Activated CD4-positive, alpha-beta T cell treated with anti-CD3 and anti-CD28 coated beads, Interleukin-2, amount 10 ng/mL, durations not matched to agents 7 days and 5 days (primary cell): Measurements from ENCODE around the gene CALD1. TPM values are rescaled to one million over a fixed set of nuclear protein-coding genes. Genes with fewer than 3 reads are reported as not detected.

Experiments
- CTCF ChIA-PET: fragments of 350-600 bp; sonication (Branson Sonifier 250); formaldehyde crosslinking; loops from one replicate; lab custom pipeline; 2021; ENCODE audit warnings: antibody characterized with exemption; lab: Charles Lee
- POLR2A ChIA-PET: fragments of 350-600 bp; sonication (Branson Sonifier 250); formaldehyde crosslinking; loops from one replicate; lab custom pipeline; 2021; ENCODE audit warnings: antibody characterized with exemption; lab: Charles Lee
- DNase-seq: peaks from one replicate; pipeline ENCODE4 v3.0.0-alpha.2; 2020
- H3K27ac Mint-ChIP-seq: one replicate; pipeline ENCODE4 v1.8.0; 2021; ENCODE audit warnings: mild to moderate bottlenecking, moderate library complexity, mixed read lengths
- H3K27me3 Mint-ChIP-seq: one replicate; pipeline ENCODE4 v1.8.0; 2021; ENCODE audit warnings: mixed read lengths
- H3K36me3 Mint-ChIP-seq: one replicate; pipeline ENCODE4 v1.8.0; 2021; ENCODE audit warnings: low read depth, mixed read lengths
- H3K4me1 Mint-ChIP-seq: one replicate; pipeline ENCODE4 v1.8.0; 2021; ENCODE audit warnings: mixed read lengths
- H3K4me3 Mint-ChIP-seq: one replicate; pipeline ENCODE4 v1.8.0; 2021; ENCODE audit warnings: mild to moderate bottlenecking, moderate library complexity, mixed read lengths
- H3K9me3 Mint-ChIP-seq: one replicate; pipeline ENCODE4 v1.8.0; 2021; ENCODE audit warnings: mixed read lengths
- total RNA-seq, 2 experiments: library from RNA; stranded (reverse); gene quantifications; one replicate each; pipeline ENCODE4 v1.2.3, GENCODE V29; 2021

CALD1 gene
- total RNA-seq, 2 experiments from 2014 or later: 0.10 to 0.17 TPM

GRCh38 chr7:134825666-134826065 is 46.2 kb downstream of the CALD1 start:
- DNase-seq: no peak
- no peak overlapping the region for H3K4me3 Mint-ChIP-seq
- no peaks in the 10 kb centered on the region for H3K9me3 Mint-ChIP-seq
- no peaks in the 10 kb centered on the region for H3K27me3 Mint-ChIP-seq
- no peaks in the 10 kb centered on the region for H3K4me1 Mint-ChIP-seq
- H3K27ac Mint-ChIP-seq: no peak overlapping the region
- POLR2A ChIA-PET: no interaction called here
- CTCF ChIA-PET: interaction anchor here (2.1 kb wide), 1 partner anchor 12 kb away, joined by 6 read pairs; no protein-coding TSS in a partner anchor
- H3K36me3 Mint-ChIP-seq: no peaks in the 10 kb centered on the region

- Mint-ChIP-seq H3K27ac (no peak overlapping the region), H3K4me1 (no peaks in the 10 kb centered on the region), H3K9me3 (no peaks in the 10 kb centered on the region), H3K4me3 (no peak overlapping the region), H3K36me3 (no peaks in the 10 kb centered on the region), H3K27me3 (no peaks in the 10 kb centered on the region)
- ChIA-PET CTCF (interaction anchor here (2.1 kb wide), 1 partner anchor 12 kb away, joined by 6 read pairs; no protein-coding TSS in a partner anchor), POLR2A (no interaction called here)
- DNase-seq: no peak
Measured at GRCh38 chr7:134826105-134826504, 46.7 kb downstream of the CALD1 start.

GRCh38 chr7:134827436-134827835 is 48.0 kb downstream of the CALD1 start:
- Mint-ChIP-seq H3K27me3 (no peaks in the 10 kb centered on the region), H3K4me1 (no peaks in the 10 kb centered on the region), H3K36me3 (no peaks in the 10 kb centered on the region), H3K9me3 (no peaks in the 10 kb centered on the region), H3K27ac (no peak overlapping the region), H3K4me3 (no peak overlapping the region)
- POLR2A ChIA-PET: no interaction called here
- CTCF ChIA-PET: interaction anchor here (1.4 to 2.1 kb wide), 2 partner anchors 11 to 20 kb away, joined by 4 to 6 read pairs; no protein-coding TSS in a partner anchor
- DNase-seq: no peak

DNA sequence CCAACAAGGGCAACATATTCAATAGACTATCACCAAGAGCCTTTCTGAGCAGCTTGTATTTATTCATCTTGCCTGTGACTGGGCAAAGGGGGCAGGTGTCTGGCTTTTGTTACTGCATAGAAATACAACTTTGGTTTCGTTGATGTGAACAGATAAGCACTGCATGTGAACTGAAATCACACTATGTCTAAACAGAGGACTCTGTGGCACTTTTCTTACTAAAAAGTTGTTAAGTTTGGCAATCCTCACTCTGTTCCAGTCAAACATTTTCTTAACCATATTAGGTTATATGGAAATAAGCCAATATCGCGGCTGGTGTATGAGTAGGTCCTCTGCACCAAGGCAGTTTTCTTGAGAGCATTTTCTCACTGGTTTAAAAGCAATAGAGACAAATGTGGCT is 48.5 kb downstream of the CALD1 start:
- ChIA-PET CTCF (interaction anchor here (0.8 to 2.1 kb wide), 3 partner anchors 10 to 39 kb away, joined by 4 to 6 read pairs (median 4); no protein-coding TSS in a partner anchor), POLR2A (no interaction called here)

GRCh38 chr7:134828361-134828760 is 48.9 kb downstream of the CALD1 start:
- DNase-seq: no peak
- ChIA-PET CTCF (interaction anchor here (0.8 kb wide), 1 partner anchor 39 kb away, joined by 4 read pairs; no protein-coding TSS in a partner anchor), POLR2A (no interaction called here)
- Mint-ChIP-seq H3K27ac (no peak overlapping the region), H3K4me1 (no peaks in the 10 kb centered on the region), H3K9me3 (no peaks in the 10 kb centered on the region), H3K4me3 (no peak overlapping the region), H3K36me3 (no peaks in the 10 kb centered on the region), H3K27me3 (no peaks in the 10 kb centered on the region)

More for the DNA sequence above, 48.5 kb downstream of the CALD1 start:
- Mint-ChIP-seq H3K4me1 (no peaks in the 10 kb centered on the region), H3K27ac (no peak overlapping the region), H3K36me3 (no peaks in the 10 kb centered on the region), H3K4me3 (no peak overlapping the region), H3K9me3 (no peaks in the 10 kb centered on the region), H3K27me3 (no peaks in the 10 kb centered on the region)
- no peak for DNase-seq

GRCh38 chr7:134829380-134829986 is 50.0 kb downstream of the CALD1 start:
- Mint-ChIP-seq H3K4me3 (no peak overlapping the region), H3K27ac (no peak overlapping the region), H3K27me3 (no peaks in the 10 kb centered on the region), H3K9me3 (no peaks in the 10 kb centered on the region), H3K36me3 (no peaks in the 10 kb centered on the region), H3K4me1 (no peaks in the 10 kb centered on the region)
- no peak for DNase-seq
- ChIA-PET CTCF (interaction anchor here (1.1 kb wide), 1 partner anchor 45 kb away, joined by 3 read pairs; no protein-coding TSS in a partner anchor), POLR2A (no interaction called here)

- H3K4me1 Mint-ChIP-seq: no peaks in the 10 kb centered on the region
- no peaks in the 10 kb centered on the region for H3K27me3 Mint-ChIP-seq
- no peak overlapping the region for H3K4me3 Mint-ChIP-seq
- CTCF ChIA-PET: no interaction called here
- H3K27ac Mint-ChIP-seq: no peak overlapping the region
- H3K9me3 Mint-ChIP-seq: no peaks in the 10 kb centered on the region
- POLR2A ChIA-PET: no interaction called here
- no peaks in the 10 kb centered on the region for H3K36me3 Mint-ChIP-seq
- no peak for DNase-seq
Measured at GRCh38 chr7:134831862-134832261, 52.4 kb downstream of the CALD1 start.

GRCh38 chr7:134832367-134832766 is 52.9 kb downstream of the CALD1 start:
- Mint-ChIP-seq H3K9me3 (no peaks in the 10 kb centered on the region), H3K27me3 (no peaks in the 10 kb centered on the region), H3K4me3 (no peak overlapping the region), H3K4me1 (no peaks in the 10 kb centered on the region), H3K27ac (no peak overlapping the region), H3K36me3 (no peaks in the 10 kb centered on the region)
- POLR2A ChIA-PET: no interaction called here
- CTCF ChIA-PET: interaction anchor here (2.7 kb wide), 1 partner anchor 14 kb away, joined by 8 read pairs; no protein-coding TSS in a partner anchor
- no peak for DNase-seq

- CTCF ChIA-PET: interaction anchor here (2.7 kb wide), 1 partner anchor 11 kb away, joined by 8 read pairs; no protein-coding TSS in a partner anchor
- H3K4me1 Mint-ChIP-seq: no peaks in the 10 kb centered on the region
- POLR2A ChIA-PET: no interaction called here
- no peaks in the 10 kb centered on the region for H3K36me3 Mint-ChIP-seq
- no peaks in the 10 kb centered on the region for H3K27me3 Mint-ChIP-seq
- no peak overlapping the region for H3K4me3 Mint-ChIP-seq
- no peak for DNase-seq
- H3K9me3 Mint-ChIP-seq: no peaks in the 10 kb centered on the region
- H3K27ac Mint-ChIP-seq: no peak overlapping the region
Measured at GRCh38 chr7:134834689-134835462, 55.4 kb downstream of the CALD1 start.

GRCh38 chr7:134835463-134835823 is 56.0 kb downstream of the CALD1 start:
- no peak for DNase-seq
- Mint-ChIP-seq H3K36me3 (no peaks in the 10 kb centered on the region), H3K4me1 (no peaks in the 10 kb centered on the region), H3K9me3 (peaks cover 2% of the 10 kb centered on the region), H3K27me3 (no peaks in the 10 kb centered on the region), H3K27ac (no peak overlapping the region), H3K4me3 (no peak overlapping the region)
- ChIA-PET POLR2A (no interaction called here), CTCF (interaction anchor here (1.0 kb wide), 1 partner anchor 11 kb away, joined by 3 read pairs; no protein-coding TSS in a partner anchor)

- Mint-ChIP-seq H3K4me1 (no peaks in the 10 kb centered on the region), H3K27ac (no peak overlapping the region), H3K4me3 (no peak overlapping the region), H3K36me3 (no peaks in the 10 kb centered on the region), H3K9me3 (peaks cover 2% of the 10 kb centered on the region), H3K27me3 (no peaks in the 10 kb centered on the region)
- DNase-seq: no peak
- ChIA-PET CTCF (interaction anchor here (0.6 to 1.0 kb wide), 3 partner anchors 10 to 901 kb away, joined by 3 to 4 read pairs (median 3); no protein-coding TSS in a partner anchor), POLR2A (interaction anchor here (0.6 kb wide), 1 partner anchor 25 kb away, joined by 3 read pairs; no protein-coding TSS in a partner anchor)
Measured at GRCh38 chr7:134836447-134836846, 57.0 kb downstream of the CALD1 start.

GRCh38 chr7:134839298-134839697 is 59.9 kb downstream of the CALD1 start:
- Mint-ChIP-seq H3K9me3 (peaks cover 2% of the 10 kb centered on the region), H3K4me3 (no peak overlapping the region), H3K36me3 (peaks cover 3% of the 10 kb centered on the region), H3K4me1 (peaks cover 2% of the 10 kb centered on the region), H3K27me3 (no peaks in the 10 kb centered on the region), H3K27ac (no peak overlapping the region)
- ChIA-PET POLR2A (no interaction called here), CTCF (interaction anchor here (0.5 to 0.6 kb wide), 2 partner anchors 35 to 202 kb away, joined by 3 read pairs; no protein-coding TSS in a partner anchor)
- no peak for DNase-seq

DNA sequence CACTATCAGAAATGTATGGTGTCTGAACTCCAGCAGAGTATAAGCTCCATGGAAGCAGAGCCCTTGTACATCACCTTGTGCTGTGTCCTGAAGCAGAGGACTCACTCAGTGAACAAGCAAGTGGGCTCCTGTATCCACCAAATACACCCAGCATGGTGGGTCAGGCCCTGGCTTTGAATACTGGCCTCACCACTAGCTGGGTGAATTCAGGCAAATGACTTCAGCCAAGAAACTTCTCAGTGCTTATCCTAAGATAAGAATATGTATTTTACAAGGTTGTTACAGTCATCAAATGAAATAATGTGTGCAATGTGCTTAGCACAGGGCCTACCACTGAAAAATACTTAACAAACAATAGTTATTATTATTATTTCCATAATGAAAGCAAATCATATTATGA is 62.6 kb downstream of the CALD1 start:
- Mint-ChIP-seq H3K27me3 (no peaks in the 10 kb centered on the region), H3K4me3 (no peak overlapping the region), H3K9me3 (peaks cover 2% of the 10 kb centered on the region), H3K27ac (no peak overlapping the region), H3K36me3 (peaks cover 3% of the 10 kb centered on the region), H3K4me1 (peaks cover 9% of the 10 kb centered on the region)
- CTCF ChIA-PET: interaction anchor here (1.1 kb wide), 1 partner anchor 16 kb away, joined by 3 read pairs; no protein-coding TSS in a partner anchor
- DNase-seq: no peak
- POLR2A ChIA-PET: no interaction called here
